ENCODE measurements around the gene FNIP2.

DNA sequence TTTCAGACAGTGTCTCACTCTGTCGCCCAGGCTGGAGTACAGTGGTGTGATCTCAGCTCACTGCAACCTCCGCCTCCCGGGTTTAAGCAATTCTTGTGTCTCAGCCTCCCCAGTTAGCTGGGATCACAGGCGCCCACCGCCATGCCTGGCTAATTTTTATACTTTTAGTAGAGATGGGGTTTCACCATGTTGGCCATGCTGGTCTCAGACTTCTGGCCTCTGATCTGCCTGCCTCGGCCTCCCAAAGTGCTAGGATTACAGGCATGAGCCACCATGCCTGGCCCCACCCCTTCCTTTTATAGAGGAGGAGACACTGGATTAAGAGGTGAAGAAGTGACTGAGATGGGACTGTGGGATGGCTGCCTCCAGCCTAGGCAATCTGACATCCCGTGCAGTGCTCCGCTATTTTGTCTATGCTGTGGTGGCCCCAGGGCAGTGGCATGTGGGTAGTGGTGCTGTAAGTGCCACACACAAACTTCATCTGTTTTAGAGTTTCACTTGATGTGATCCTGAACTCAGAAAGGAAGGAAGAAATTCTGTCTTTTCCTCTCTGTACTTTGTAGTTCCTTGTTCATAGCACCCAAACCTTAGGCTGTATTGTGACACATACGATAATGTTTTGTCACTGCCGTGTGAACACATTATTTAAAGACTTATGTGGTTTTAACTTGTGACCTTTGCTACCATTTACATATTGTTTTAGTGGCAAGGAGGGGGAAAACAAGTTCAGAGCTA lies 48.9 kb downstream of the FNIP2 start:
- TF ChIP-seq CTCF (IDR thresholded peaks at IDR 0.05): no peak
- TF ChIP-seq POLR2A (IDR thresholded peaks at IDR 0.05): no peak
